Osteocyte (in vitro differentiated cells): ENCODE data around the gene SUPT20H. TPM values are rescaled to one million over a fixed set of nuclear protein-coding genes. Genes with fewer than 3 reads are reported as not detected.

ENCODE experiments used
- DNase-seq: peaks from one replicate; pipeline ENCODE4 v3.0.0; 2021; ENCODE audit warnings: mixed read lengths; ENCODE audit not compliant: unreplicated experiment; ENCODE audit errors: extremely low spot score
- H3K27ac Mint-ChIP-seq: one replicate; pipeline ENCODE4 v1.8.0; 2021; ENCODE audit warnings: mild to moderate bottlenecking, mixed read lengths; ENCODE audit not compliant: unreplicated experiment
- H3K27me3 Mint-ChIP-seq: one replicate; pipeline ENCODE4 v1.8.0; 2021; ENCODE audit warnings: mixed read lengths; ENCODE audit not compliant: unreplicated experiment
- H3K36me3 Mint-ChIP-seq: one replicate; pipeline ENCODE4 v1.8.0; 2021; ENCODE audit warnings: mixed read lengths; ENCODE audit not compliant: unreplicated experiment
- H3K4me1 Mint-ChIP-seq: one replicate; pipeline ENCODE4 v1.8.0; 2021; ENCODE audit warnings: mixed read lengths; ENCODE audit not compliant: unreplicated experiment
- H3K4me3 Mint-ChIP-seq: one replicate; pipeline ENCODE4 v1.8.0; 2021; ENCODE audit warnings: mild to moderate bottlenecking, moderate library complexity, mixed read lengths; ENCODE audit not compliant: unreplicated experiment
- H3K9me3 Mint-ChIP-seq: one replicate; pipeline ENCODE4 v1.8.0; 2021; ENCODE audit warnings: mixed read lengths; ENCODE audit not compliant: unreplicated experiment
- CTCF ChIP-seq: fragments of 200-600 bp; sonication (generic); IDR thresholded peaks from 2 replicates; pipeline ENCODE4 v1.5.0; 2021; ENCODE audit warnings: antibody characterized with exemption, mild to moderate bottlenecking, moderate library complexity
- total RNA-seq: library from RNA; stranded (reverse); gene quantifications from 2 replicates; pipeline ENCODE4 v1.2.1, GENCODE V29; 2021

Gene SUPT20H
- total RNA-seq, 1 donor from 2014 or later, result 65.4 TPM

- H3K4me1 Mint-ChIP-seq, result no peaks in the 10 kb centered on the region
- no peak for TF ChIP-seq CTCF
- no peaks in the 10 kb centered on the region for H3K9me3 Mint-ChIP-seq
- no peak for DNase-seq
- no peaks in the 10 kb centered on the region for H3K36me3 Mint-ChIP-seq
- H3K27ac Mint-ChIP-seq, result no peak overlapping the region
- no peak overlapping the region for H3K4me3 Mint-ChIP-seq
- no peaks in the 10 kb centered on the region for H3K27me3 Mint-ChIP-seq
These were observed 12.5 kb upstream of the SUPT20H start for GRCh38 chr13:37072024-37072423.

- Mint-ChIP-seq H3K36me3 (no peaks in the 10 kb centered on the region), H3K4me1 (no peaks in the 10 kb centered on the region), H3K9me3 (no peaks in the 10 kb centered on the region), H3K27ac (no peak overlapping the region), H3K4me3 (no peak overlapping the region), H3K27me3 (no peaks in the 10 kb centered on the region)
- DNase-seq, result no peak
- no peak for TF ChIP-seq CTCF
These were observed 11.5 kb upstream of the SUPT20H start for GRCh38 chr13:37070956-37071355.

- no peaks in the 10 kb centered on the region for H3K9me3 Mint-ChIP-seq
- TF ChIP-seq CTCF, result no peak
- no peak overlapping the region for H3K27ac Mint-ChIP-seq
- no peaks in the 10 kb centered on the region for H3K36me3 Mint-ChIP-seq
- H3K4me1 Mint-ChIP-seq, result no peaks in the 10 kb centered on the region
- DNase-seq, result no peak
- no peak overlapping the region for H3K4me3 Mint-ChIP-seq
- no peaks in the 10 kb centered on the region for H3K27me3 Mint-ChIP-seq
These were observed 10.7 kb upstream of the SUPT20H start for GRCh38 chr13:37070145-37070695.

GRCh38 chr13:37069597-37070103 is 10.2 kb upstream of the SUPT20H start:
- Mint-ChIP-seq H3K4me3 (no peak overlapping the region), H3K27ac (no peak overlapping the region), H3K4me1 (no peaks in the 10 kb centered on the region), H3K9me3 (no peaks in the 10 kb centered on the region), H3K27me3 (no peaks in the 10 kb centered on the region), H3K36me3 (no peaks in the 10 kb centered on the region)
- DNase-seq, result no peak
- TF ChIP-seq CTCF, result no peak

GRCh38 chr13:37068962-37069361 is 9.5 kb upstream of the SUPT20H start:
- H3K27ac Mint-ChIP-seq, result no peak overlapping the region
- no peak for DNase-seq
- no peaks in the 10 kb centered on the region for H3K9me3 Mint-ChIP-seq
- H3K27me3 Mint-ChIP-seq, result peaks cover 3% of the 10 kb centered on the region
- H3K4me3 Mint-ChIP-seq, result no peak overlapping the region
- TF ChIP-seq CTCF, result peak; percentile 52
- no peaks in the 10 kb centered on the region for H3K4me1 Mint-ChIP-seq
- H3K36me3 Mint-ChIP-seq, result no peaks in the 10 kb centered on the region
